H9 (cell line): ENCODE results near the gene NXPH3. TPM values are rescaled to one million over a fixed set of nuclear protein-coding genes. Genes with fewer than 3 reads are reported as not detected.

Experiments
- DNase-seq: peaks from one replicate; pipeline ENCODE4 v3.0.0-alpha.2; 2017
- H2AFZ ChIP-seq: one replicate; pipeline ENCODE4 v1.6.1; 2013; ENCODE audit warnings: mild to moderate bottlenecking, low read length, control low read depth, moderate library complexity
- H2AK5ac ChIP-seq: 2 replicates; pipeline ENCODE4 v1.6.1; 2013; ENCODE audit warnings: low read length, control low read depth, mixed read lengths; ENCODE audit not compliant: insufficient read length
- H2BK120ac ChIP-seq: one replicate; pipeline ENCODE4 v1.6.1; 2013; ENCODE audit warnings: low read depth, mild to moderate bottlenecking, low read length, control low read depth, inconsistent platforms; ENCODE audit not compliant: poor library complexity, severe bottlenecking
- H2BK12ac ChIP-seq: 2 replicates; pipeline ENCODE4 v1.6.1; 2013; ENCODE audit warnings: low read length, control low read depth, mixed read lengths, low read depth; ENCODE audit not compliant: insufficient read length
- H2BK15ac ChIP-seq: 2 replicates; pipeline ENCODE4 v1.6.1; 2013; ENCODE audit warnings: low read depth, low read length, control low read depth
- H2BK20ac ChIP-seq: one replicate; pipeline ENCODE4 v1.6.1; 2013; ENCODE audit warnings: low read depth, mild to moderate bottlenecking, low read length, control low read depth, inconsistent platforms; ENCODE audit not compliant: poor library complexity, severe bottlenecking
- H2BK5ac ChIP-seq: 2 replicates; pipeline ENCODE4 v1.6.1; 2013; ENCODE audit warnings: low read length, control low read depth, mixed read lengths; ENCODE audit not compliant: insufficient read length
- H3K14ac ChIP-seq: 2 replicates; pipeline ENCODE4 v1.6.1; 2013; ENCODE audit warnings: low read length, control low read depth; ENCODE audit not compliant: insufficient read depth
- H3K18ac ChIP-seq: 2 replicates; pipeline ENCODE4 v1.6.1; 2013; ENCODE audit warnings: low read depth, mild to moderate bottlenecking, mixed read lengths, low read length, control low read depth; ENCODE audit not compliant: insufficient read length
- H3K23ac ChIP-seq: 2 replicates; pipeline ENCODE4 v1.6.1; 2013; ENCODE audit warnings: low read length, control low read depth, mixed read lengths, low read depth; ENCODE audit not compliant: insufficient read length
- H3K23me2 ChIP-seq: 2 replicates; pipeline ENCODE4 v1.6.1; 2013; ENCODE audit warnings: low read depth, mild to moderate bottlenecking, mixed read lengths, low read length, control low read depth; ENCODE audit not compliant: insufficient read length, poor library complexity, severe bottlenecking
- H3K27ac ChIP-seq: 2 replicates; pipeline ENCODE4 v1.5.1; 2013; ENCODE audit warnings: low read length, control low read depth, mixed read lengths, low read depth; ENCODE audit not compliant: insufficient read length
- H3K27me3 ChIP-seq: 2 replicates; pipeline ENCODE4 v1.6.1; 2013; ENCODE audit warnings: low read length, control low read depth, inconsistent platforms; ENCODE audit not compliant: insufficient read depth
- H3K4ac ChIP-seq: 2 replicates; pipeline ENCODE4 v1.6.1; 2013; ENCODE audit warnings: low read depth, mild to moderate bottlenecking, control low read depth, inconsistent platforms, low read length, moderate library complexity
- H3K4me1 ChIP-seq: 2 replicates; pipeline ENCODE4 v1.6.1; 2013; ENCODE audit warnings: low read length, control low read depth, inconsistent platforms; ENCODE audit not compliant: insufficient read depth
- H3K4me2 ChIP-seq: 2 replicates; pipeline ENCODE4 v1.6.1; 2013; ENCODE audit warnings: low read length, control low read depth, mixed read lengths; ENCODE audit not compliant: insufficient read length, insufficient read depth
- H3K56ac ChIP-seq: 2 replicates; pipeline ENCODE4 v1.6.1; 2013; ENCODE audit warnings: low read depth, mild to moderate bottlenecking, mixed read lengths, low read length, control low read depth; ENCODE audit not compliant: insufficient read length
- H3K79me1 ChIP-seq: 2 replicates; pipeline ENCODE4 v1.6.1; 2013; ENCODE audit warnings: low read depth, mild to moderate bottlenecking, moderate library complexity, low read length, control low read depth, inconsistent platforms; ENCODE audit not compliant: insufficient read depth, poor library complexity, severe bottlenecking
- H3K79me2 ChIP-seq: 2 replicates; pipeline ENCODE4 v1.6.1; 2013; ENCODE audit warnings: low read length, control low read depth, inconsistent platforms; ENCODE audit not compliant: insufficient read depth
- H3K9ac ChIP-seq: 2 replicates; pipeline ENCODE4 v1.6.1; 2013; ENCODE audit warnings: low read length, control low read depth, mixed read lengths; ENCODE audit not compliant: insufficient read length; ENCODE audit errors: extremely low read depth
- H3K9me3 ChIP-seq: one replicate; pipeline ENCODE4 v1.6.1; 2013; ENCODE audit warnings: low read depth, low read length, inconsistent platforms; ENCODE audit not compliant: control insufficient read depth
- H3T11ph ChIP-seq: one replicate; pipeline ENCODE4 v1.6.1; 2013; ENCODE audit warnings: mild to moderate bottlenecking, low read length, control low read depth, inconsistent platforms
- H4K20me1 ChIP-seq: one replicate; pipeline ENCODE4 v1.6.1; 2013; ENCODE audit not compliant: control insufficient read depth, insufficient read length, insufficient read depth
- H4K5ac ChIP-seq: 2 replicates; pipeline ENCODE4 v1.6.1; 2013; ENCODE audit warnings: low read depth, mild to moderate bottlenecking, mixed read lengths, low read length, control low read depth; ENCODE audit not compliant: insufficient read length
- H4K8ac ChIP-seq: replicated peaks from 2 replicates; pipeline ENCODE4 v1.6.1; 2013; ENCODE audit warnings: low read length, control low read depth, mixed read lengths, low read depth; ENCODE audit not compliant: insufficient read length
- H4K91ac ChIP-seq: 2 replicates; pipeline ENCODE4 v1.6.1; 2013; ENCODE audit warnings: low read depth, mild to moderate bottlenecking, moderate library complexity, mixed read lengths, low read length, control low read depth; ENCODE audit not compliant: insufficient read length
- H3K27ac Mint-ChIP-seq, 3 experiments: 2 replicates in 2 of 3; 3 replicates in 1 of 3; pipeline ENCODE4 v1.8.0; 2020 to 2021; ENCODE audit warnings: mixed read lengths in 3 of 3, mild to moderate bottlenecking in 1 of 3, moderate library complexity in 1 of 3
- H3K27me3 Mint-ChIP-seq: 2 replicates; pipeline ENCODE4 v1.8.0; 2021; ENCODE audit warnings: low read depth, mild to moderate bottlenecking, moderate library complexity, mixed read lengths
- H3K36me3 Mint-ChIP-seq, 3 experiments: 2 replicates in 2 of 3; 3 replicates in 1 of 3; pipeline ENCODE4 v1.8.0; 2020 to 2021; ENCODE audit warnings: low read depth in 3 of 3, mixed read lengths in 3 of 3; ENCODE audit not compliant: insufficient read depth in 1 of 3
- H3K4me1 Mint-ChIP-seq, 2 experiments: 2 replicates each; pipeline ENCODE4 v1.8.0; 2020; ENCODE audit warnings: mixed read lengths in 2 of 2
- H3K4me3 Mint-ChIP-seq, 2 experiments: 2 replicates in 1 of 2; 3 replicates in 1 of 2; pipeline ENCODE4 v1.8.0; 2020 to 2021; ENCODE audit warnings: mild to moderate bottlenecking in 2 of 2, mixed read lengths in 2 of 2, moderate library complexity in 1 of 2
- H3K9me3 Mint-ChIP-seq, 2 experiments: 2 replicates in 1 of 2; 3 replicates in 1 of 2; pipeline ENCODE4 v1.8.0; 2020; ENCODE audit warnings: mild to moderate bottlenecking in 2 of 2, mixed read lengths in 2 of 2, moderate library complexity in 1 of 2
- CTCF ChIP-seq: fragments of 200-600 bp; sonication (generic); conservative IDR thresholded peaks from 3 replicates; pipeline ENCODE4 v1.8.0; 2021; ENCODE audit warnings: antibody characterized with exemption, mild to moderate bottlenecking
- WGBS: extraction: QIAGEN DNeasy Blood & Tissue Kit; methylation state at CpG from one replicate; pipeline ENCODE4 v1.1.7; 2013; ENCODE audit warnings: missing lambda C conversion rate, low lambda C conversion rate, mixed read lengths; ENCODE audit not compliant: insufficient read length; ENCODE audit errors: extremely low coverage; 5-methylcytosine and 5-hydroxymethylcytosine counted together
- total RNA-seq: library from RNA; stranded (reverse); gene quantifications from 2 replicates; pipeline ENCODE4 v1.2.1, GENCODE V29; 2021

NXPH3 gene
- total RNA-seq, 1 experiment from 2014 or later = 1.3 TPM

- H3K9me3 Mint-ChIP-seq = no peaks in the 10 kb centered on the region
- H3K27me3 Mint-ChIP-seq = no peaks in the 10 kb centered on the region; the same call in 1 of the 2 replicates
- no peak overlapping the region for H3T11ph ChIP-seq
- H4K91ac ChIP-seq = no peak overlapping the region
- no peaks in the 10 kb centered on the region; the same call in 1 of the 2 replicates for H3K4me1 ChIP-seq
- H3K27me3 ChIP-seq = no peaks in the 10 kb centered on the region
- no peak overlapping the region for H2AK5ac ChIP-seq
- H3K79me2 ChIP-seq = no peaks in the 10 kb centered on the region
- no peak overlapping the region for H3K18ac ChIP-seq
- H3K36me3 Mint-ChIP-seq = peaks cover 3 to 21% (median 20%) of the 10 kb centered on the region in 3 experiments; a peak in 5 of 7 replicates
- H3K27ac Mint-ChIP-seq = peak overlapping the region in 1 of 3 experiments; percentile 35; a peak in 1 of 7 replicates
- no peaks in the 10 kb centered on the region for H3K9me3 ChIP-seq
- H4K5ac ChIP-seq = no peak overlapping the region
- no peaks in the 10 kb centered on the region for H3K23me2 ChIP-seq
- H3K4me2 ChIP-seq = no peak overlapping the region
- H2BK20ac ChIP-seq = no peak overlapping the region
- H3K56ac ChIP-seq = no peak overlapping the region
- H3K23ac ChIP-seq = no peak overlapping the region
- H3K14ac ChIP-seq = no peak overlapping the region
- no CpG with 5 or more reads among the region's 3 CpGs for WGBS
- H2BK120ac ChIP-seq = no peak overlapping the region
- H3K4me1 Mint-ChIP-seq = peaks cover 0 to 2% of the 10 kb centered on the region in 2 experiments; a peak in 1 of 4 replicates
- H3K79me1 ChIP-seq = no peaks in the 10 kb centered on the region
- H3K9ac ChIP-seq = no peak overlapping the region
- H2BK5ac ChIP-seq = no peak overlapping the region
- H2BK15ac ChIP-seq = no peak overlapping the region
- no peak overlapping the region for H3K4me3 Mint-ChIP-seq
- H2AFZ ChIP-seq = no peak overlapping the region
- H2BK12ac ChIP-seq = no peak overlapping the region
- no peak for DNase-seq
- H4K8ac ChIP-seq = no peak overlapping the region
- H3K4ac ChIP-seq = no peak overlapping the region
- no peak overlapping the region for H3K27ac ChIP-seq
- no peaks in the 10 kb centered on the region for H4K20me1 ChIP-seq
- no peak for TF ChIP-seq CTCF
Observed at GRCh38 chr17:49624896-49625295, 49.2 kb downstream of the NXPH3 start.
